Measurements from ENCODE around the gene MSGN1.

- no peak for TF ChIP-seq POLR2A (IDR thresholded peaks at IDR 0.05)
- TF ChIP-seq, protein P1, sequence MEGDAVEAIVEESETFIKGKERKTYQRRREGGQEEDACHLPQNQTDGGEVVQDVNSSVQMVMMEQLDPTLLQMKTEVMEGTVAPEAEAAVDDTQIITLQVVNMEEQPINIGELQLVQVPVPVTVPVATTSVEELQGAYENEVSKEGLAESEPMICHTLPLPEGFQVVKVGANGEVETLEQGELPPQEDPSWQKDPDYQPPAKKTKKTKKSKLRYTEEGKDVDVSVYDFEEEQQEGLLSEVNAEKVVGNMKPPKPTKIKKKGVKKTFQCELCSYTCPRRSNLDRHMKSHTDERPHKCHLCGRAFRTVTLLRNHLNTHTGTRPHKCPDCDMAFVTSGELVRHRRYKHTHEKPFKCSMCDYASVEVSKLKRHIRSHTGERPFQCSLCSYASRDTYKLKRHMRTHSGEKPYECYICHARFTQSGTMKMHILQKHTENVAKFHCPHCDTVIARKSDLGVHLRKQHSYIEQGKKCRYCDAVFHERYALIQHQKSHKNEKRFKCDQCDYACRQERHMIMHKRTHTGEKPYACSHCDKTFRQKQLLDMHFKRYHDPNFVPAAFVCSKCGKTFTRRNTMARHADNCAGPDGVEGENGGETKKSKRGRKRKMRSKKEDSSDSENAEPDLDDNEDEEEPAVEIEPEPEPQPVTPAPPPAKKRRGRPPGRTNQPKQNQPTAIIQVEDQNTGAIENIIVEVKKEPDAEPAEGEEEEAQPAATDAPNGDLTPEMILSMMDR (IDR thresholded peaks at IDR 0.05): no peak
These were observed 17.9 kb upstream of the MSGN1 start for GRCh38 chr2:17798338-17798737.

Measured in body of pancreas (tissue), 4 donors.